IMR-90 (cell line): ENCODE results near the gene ZNRF3. TPM values are rescaled to one million over a fixed set of nuclear protein-coding genes. Genes with fewer than 3 reads are reported as not detected.

Experiments
- ATAC-seq: fragments of 200-7000 bp; cut with Tn5 transposase; 2 replicates; pipeline ENCODE4 v1.9.1; 2020; ENCODE audit warnings: low read depth, mild to moderate bottlenecking, moderate library complexity
- BruUV-seq: library from RNA; stranded (reverse); fragments of 400-500 nt; replicated peaks from 2 replicates; lab custom pipeline; 2021; lab: Mats Ljungman, UMichigan
- CTCF ChIA-PET: fragments of 300-600 bp; formaldehyde crosslinking; extraction: SDS; loops from one replicate; lab custom pipeline; 2021; ENCODE audit warnings: antibody characterized with exemption; lab: Yijun Ruan, JAX
- POLR2A ChIA-PET: fragments of 300-600 bp; sonication (Branson Sonifier 250); formaldehyde crosslinking; loops from one replicate; lab custom pipeline; 2022; ENCODE audit warnings: antibody characterized with exemption; ENCODE audit not compliant: unreplicated experiment; lab: Charles Lee
- DNase-seq: peaks from one replicate; pipeline ENCODE4 v3.0.0; 2013
- H2AFZ ChIP-seq: replicated peaks from 2 replicates; pipeline ENCODE3; 2013; ENCODE audit warnings: low read length, mild to moderate bottlenecking; ENCODE audit not compliant: poor library complexity
- H2AK5ac ChIP-seq: 2 replicates; pipeline ENCODE4 v1.6.1; 2013; ENCODE audit warnings: low read depth, low read length, inconsistent platforms
- H2AK9ac ChIP-seq: replicated peaks from 2 replicates; pipeline ENCODE3; 2013; ENCODE audit warnings: mild to moderate bottlenecking, low read depth, low read length, moderate library complexity; ENCODE audit not compliant: poor library complexity
- H2BK120ac ChIP-seq: 2 replicates; pipeline ENCODE4 v1.6.1; 2013; ENCODE audit warnings: low read depth, low read length, inconsistent platforms
- H2BK15ac ChIP-seq: 3 replicates; pipeline ENCODE4 v1.6.1; 2013; ENCODE audit warnings: low read depth, low read length, inconsistent platforms
- H2BK20ac ChIP-seq: 2 replicates; pipeline ENCODE4 v1.6.1; 2013; ENCODE audit warnings: low read depth, mild to moderate bottlenecking, inconsistent platforms, low read length, moderate library complexity
- H2BK5ac ChIP-seq: 2 replicates; pipeline ENCODE4 v1.6.1; 2013; ENCODE audit warnings: mild to moderate bottlenecking, low read depth, low read length, inconsistent platforms; ENCODE audit not compliant: poor library complexity, severe bottlenecking
- H3K14ac ChIP-seq: replicated peaks from 2 replicates; pipeline ENCODE4 v1.6.1; 2013; ENCODE audit warnings: low read depth, low read length, inconsistent platforms
- H3K18ac ChIP-seq: 2 replicates; pipeline ENCODE4 v1.6.1; 2013; ENCODE audit warnings: low read depth, low read length, control low read depth
- H3K23ac ChIP-seq: 2 replicates; pipeline ENCODE4 v1.6.1; 2013; ENCODE audit warnings: low read depth, low read length, inconsistent platforms
- H3K27ac ChIP-seq: 2 replicates; pipeline ENCODE4 v1.5.1; 2013; ENCODE audit warnings: mild to moderate bottlenecking, control low read depth, low read length; ENCODE audit not compliant: insufficient read depth
- H3K27me3 ChIP-seq: 2 replicates; pipeline ENCODE4 v1.6.1; 2013; ENCODE audit warnings: low read length; ENCODE audit not compliant: control insufficient read depth, insufficient read depth
- H3K36me3 ChIP-seq: 2 replicates; pipeline ENCODE4 v1.6.1; 2013; ENCODE audit warnings: low read length, mixed read lengths; ENCODE audit not compliant: control insufficient read depth, insufficient read depth
- H3K4ac ChIP-seq: 2 replicates; pipeline ENCODE4 v1.6.1; 2013; ENCODE audit warnings: low read depth, low read length, inconsistent platforms
- H3K4me1 ChIP-seq: 2 replicates; pipeline ENCODE4 v1.6.1; 2013; ENCODE audit warnings: low read length, mixed read lengths; ENCODE audit not compliant: control insufficient read depth, insufficient read depth
- H3K4me2 ChIP-seq: 2 replicates; pipeline ENCODE4 v1.6.1; 2013; ENCODE audit warnings: low read depth, mild to moderate bottlenecking, control low read depth, low read length, moderate library complexity
- H3K4me3 ChIP-seq: 2 replicates; pipeline ENCODE4 v1.5.1; 2013; ENCODE audit warnings: low read depth, mild to moderate bottlenecking, control low read depth, low read length, moderate library complexity; ENCODE audit not compliant: insufficient read depth
- H3K56ac ChIP-seq: 2 replicates; pipeline ENCODE4 v1.6.1; 2013; ENCODE audit warnings: low read length, inconsistent platforms; ENCODE audit not compliant: insufficient read depth; ENCODE audit errors: extremely low read depth
- H3K79me1 ChIP-seq, 2 experiments: 2 replicates each; pipeline ENCODE4 v1.6.1; 2013; ENCODE audit warnings: low read length in 2 of 2, inconsistent platforms in 1 of 2, low read depth in 1 of 2
- H3K9ac ChIP-seq: 2 replicates; pipeline ENCODE4 v1.6.1; 2013; ENCODE audit warnings: low read depth, low read length, control low read depth
- H3K9me1 ChIP-seq: 2 replicates; pipeline ENCODE4 v1.6.1; 2013; ENCODE audit warnings: low read length, inconsistent platforms; ENCODE audit not compliant: insufficient read depth
- H3K9me3 ChIP-seq: 2 replicates; pipeline ENCODE4 v1.6.1; 2013; ENCODE audit warnings: low read length; ENCODE audit not compliant: control insufficient read depth, insufficient read depth
- H4K20me1 ChIP-seq: 2 replicates; pipeline ENCODE4 v1.6.1; 2013; ENCODE audit warnings: low read length, inconsistent platforms; ENCODE audit not compliant: insufficient read depth
- H4K5ac ChIP-seq: 2 replicates; pipeline ENCODE4 v1.6.1; 2013; ENCODE audit warnings: mild to moderate bottlenecking, low read depth, low read length, control low read depth
- H4K8ac ChIP-seq, 2 experiments: 2 replicates each; pipeline ENCODE4 v1.6.1; 2013; ENCODE audit warnings: low read depth in 2 of 2, low read length in 2 of 2, control low read depth in 1 of 2, inconsistent platforms in 1 of 2
- H4K91ac ChIP-seq: 2 replicates; pipeline ENCODE4 v1.6.1; 2013; ENCODE audit warnings: low read depth, low read length, inconsistent platforms; ENCODE audit not compliant: insufficient read depth
- RAD21 ChIP-seq: IDR thresholded peaks from 2 replicates; pipeline ENCODE4 v1.6.1; 2012; ENCODE audit warnings: low read length, improper control_type of control experiment
- RCOR1 ChIP-seq: IDR thresholded peaks from 2 replicates; pipeline ENCODE4 v1.6.1; 2012; ENCODE audit warnings: mild to moderate bottlenecking, low read length, improper control_type of control experiment; ENCODE audit not compliant: insufficient replicate concordance
- WGBS, 2 experiments: methylation state at CpG; one replicate each; pipeline versions ENCODE4 v1.1.5 to v1.1.7; 2013; ENCODE audit warnings: missing lambda C conversion rate in 2 of 2; ENCODE audit not compliant: insufficient read length in 1 of 2; ENCODE audit errors: extremely low coverage in 2 of 2; 5-methylcytosine and 5-hydroxymethylcytosine counted together
- dilution Hi-C: fragments of 300-500 bp; cut with HindIII; formaldehyde crosslinking; loops from one replicate; pipeline ENCODE4 v1.14.3; 2018; ENCODE audit warnings: low sequenced_read_pairs; ENCODE audit not compliant: unreplicated experiment
- in situ Hi-C: fragments of 300-500 bp; cut with MboI; formaldehyde crosslinking; loops from 3 replicates; pipeline ENCODE4 v1.14.3; 2019; ENCODE audit warnings: low sequenced_read_pairs, inconsistent platforms, mixed read lengths
- intact Hi-C: fragments of 100-400 bp; cut with micrococcal nuclease; formaldehyde crosslinking; loops from 2 replicates; pipeline ENCODE4 v1.10.0; 2022
- polyA plus RNA-seq, 3 experiments: library from polyadenylated mRNA; depleted of rRNA; stranded (reverse); fragments of >200 nt; gene quantifications; 2 replicates each; pipeline ENCODE4 v1.2.3, GENCODE V29; 2012; ENCODE audit warnings: low replicate concordance in 1 of 3
- total RNA-seq: library from RNA; depleted of rRNA; stranded (reverse); fragments of >200 nt; gene quantifications from 2 replicates; pipeline ENCODE4 v1.2.3, GENCODE V29; 2012

ZNRF3 gene
- total and polyA plus RNA-seq, 2 of the 4 experiments (the other 2 are of a cell fraction): 1.4 to 2.4 TPM

GRCh38 chr22:28896611-28897010, 13.2 kb downstream of the ZNRF3 start:
- Histone ChIP-seq H3K4ac (no peak overlapping the region), H3K9me1 (peaks cover 7% of the 10 kb centered on the region; the same call in 1 of the 2 replicates), H3K23ac (no peak overlapping the region), H4K20me1 (peaks cover 7% of the 10 kb centered on the region), H4K5ac (no peak overlapping the region), H3K18ac (no peak overlapping the region), H4K8ac (no peak overlapping the region), H3K27me3 (no peaks in the 10 kb centered on the region), H3K4me1 (peaks cover 4% of the 10 kb centered on the region), H3K56ac (no peak overlapping the region), H2BK15ac (no peak overlapping the region), H3K14ac (no peak overlapping the region), H2BK120ac (no peak overlapping the region), H3K79me1 (peaks cover 14 to 44% of the 10 kb centered on the region in 2 experiments), H2AK5ac (no peak overlapping the region), H2BK20ac (no peak overlapping the region), H2AK9ac (no peak overlapping the region), H3K27ac (no peak overlapping the region), H3K4me3 (no peak overlapping the region), H2AFZ (no peak overlapping the region), H4K91ac (no peak overlapping the region), H2BK5ac (no peak overlapping the region), H3K36me3 (no peaks in the 10 kb centered on the region), H3K9ac (no peak overlapping the region), H3K9me3 (no peaks in the 10 kb centered on the region), H3K4me2 (no peak overlapping the region)
- DNase-seq: no peak
- TF ChIP-seq RAD21 (no peak), RCOR1 (no peak)
- CTCF ChIA-PET: no interaction called here
- intact Hi-C loops: no loop called here
- 80% methylated on average over 1 of the region's 2 CpGs; no CpG with 5 or more reads in 1 of the 2 experiments for WGBS, 2 experiments
- no peak for ATAC-seq
- POLR2A ChIA-PET: no interaction called here
- in situ Hi-C loops: no loop called here
- BruUV-seq: no TSS peak
- dilution Hi-C loops: no loop called here
